Activated B cell treated with CpG ODN at 0.5 μM for 24 hours (primary cell): ENCODE data around the gene MTUS2. TPM values are rescaled to one million over a fixed set of nuclear protein-coding genes. Genes with fewer than 3 reads are reported as not detected.

ENCODE experiments used
- ATAC-seq: fragments of 200-7000 bp; cut with Tn5 transposase; one replicate; pipeline ENCODE4 v1.10.0; 2021; ENCODE audit warnings: low read depth, mild to moderate bottlenecking, moderate library complexity
- CTCF ChIA-PET: fragments of 350-600 bp; sonication (Branson Sonifier 250); formaldehyde crosslinking; loops from one replicate; lab custom pipeline; 2021; ENCODE audit warnings: antibody characterized with exemption; lab: Charles Lee
- POLR2A ChIA-PET: fragments of 350-600 bp; sonication (Branson Sonifier 250); formaldehyde crosslinking; loops from one replicate; lab custom pipeline; 2021; ENCODE audit warnings: antibody characterized with exemption; lab: Charles Lee
- DNase-seq: peaks from one replicate; pipeline ENCODE4 v3.0.0; 2022
- H3K27ac Mint-ChIP-seq: one replicate; pipeline ENCODE4 v1.8.0; 2020; ENCODE audit warnings: mixed read lengths
- H3K27me3 Mint-ChIP-seq: one replicate; pipeline ENCODE4 v1.8.0; 2021; ENCODE audit warnings: mixed read lengths
- H3K36me3 Mint-ChIP-seq: one replicate; pipeline ENCODE4 v1.8.0; 2021; ENCODE audit warnings: low read depth, mixed read lengths
- H3K4me1 Mint-ChIP-seq: one replicate; pipeline ENCODE4 v1.8.0; 2021; ENCODE audit warnings: mixed read lengths
- H3K4me3 Mint-ChIP-seq: one replicate; pipeline ENCODE4 v1.8.0; 2020; ENCODE audit warnings: mild to moderate bottlenecking, mixed read lengths
- H3K9me3 Mint-ChIP-seq: one replicate; pipeline ENCODE4 v1.8.0; 2020; ENCODE audit warnings: mixed read lengths
- intact Hi-C: fragments of 100-400 bp; cut with micrococcal nuclease; formaldehyde crosslinking; loops from one replicate; pipeline ENCODE4 v1.15.1; 2024
- total RNA-seq: library from RNA; stranded (reverse); gene quantifications from 2 replicates; pipeline ENCODE4 v1.2.3, GENCODE V29; 2022
- TF ChIP-seq, protein P1 (sequence below): fragments of 200-600 bp; IDR thresholded peaks from one replicate; pipeline ENCODE4 v1.8.0; 2022; ENCODE audit warnings: antibody characterized with exemption, mild to moderate bottlenecking

The MTUS2 gene
- total RNA-seq, 1 donor from 2014 or later = not detected

DNA sequence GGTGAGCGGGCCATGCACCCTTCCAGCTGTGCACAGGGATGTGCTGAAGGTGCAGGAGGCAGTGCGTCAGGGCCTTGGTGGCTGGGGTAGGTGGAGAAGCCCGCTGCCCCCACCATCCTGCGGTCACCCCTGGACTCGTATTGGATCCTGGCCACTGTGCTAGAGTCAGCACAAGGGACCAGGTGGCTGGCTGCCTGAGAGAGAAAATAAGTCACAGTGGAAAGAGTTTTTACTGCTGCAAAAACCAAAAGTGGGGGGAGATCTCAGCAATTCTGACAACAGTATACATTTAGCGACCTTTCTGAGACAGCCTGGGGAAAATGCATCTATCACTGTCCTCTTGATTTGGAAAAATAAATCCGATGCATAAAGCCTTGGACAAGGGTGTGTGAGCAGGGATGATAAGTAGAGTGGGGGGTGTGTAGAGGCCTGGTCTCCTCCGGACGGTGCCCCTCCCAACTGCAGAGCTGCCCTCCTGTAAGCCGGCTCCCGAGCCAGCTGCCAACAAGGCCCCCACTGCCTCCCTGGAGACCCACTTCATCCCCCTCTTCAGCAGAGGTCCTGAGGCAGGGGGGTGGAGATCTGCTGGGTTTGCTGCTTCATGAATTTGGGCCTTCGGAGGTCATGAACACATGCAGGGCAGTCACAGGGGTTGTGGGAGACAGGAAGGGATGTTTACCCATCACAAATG is 691.1 kb downstream of the MTUS2 start:
- CTCF ChIA-PET = no interaction called here

DNA sequence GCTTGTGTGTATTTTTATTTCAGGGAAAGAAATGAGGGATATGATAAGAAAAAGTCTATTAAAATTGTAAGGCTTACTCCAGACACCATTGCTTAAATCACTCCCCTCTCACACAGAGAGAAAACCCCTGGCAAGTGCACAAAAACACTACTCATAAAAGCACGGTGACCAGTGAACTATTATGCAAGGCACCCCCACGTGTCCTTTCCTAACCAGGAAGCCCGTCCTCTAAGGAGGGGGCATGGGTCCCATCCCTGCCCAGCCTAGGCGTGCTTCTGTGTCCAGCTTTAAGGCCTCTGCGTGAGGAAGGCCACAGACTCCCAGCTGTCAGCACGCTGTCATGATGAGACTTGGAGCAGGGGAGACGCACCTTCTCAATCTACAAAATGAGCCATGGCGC is 691.8 kb downstream of the MTUS2 start:
- no peak for DNase-seq
- H3K36me3 Mint-ChIP-seq = peaks cover 71% of the 10 kb centered on the region
- peaks cover 5% of the 10 kb centered on the region for H3K4me1 Mint-ChIP-seq
- no peaks in the 10 kb centered on the region for H3K27me3 Mint-ChIP-seq
- ChIA-PET CTCF (no interaction called here), POLR2A (no interaction called here)
- H3K4me3 Mint-ChIP-seq = no peak overlapping the region
- no peak overlapping the region for H3K27ac Mint-ChIP-seq
- intact Hi-C loops = no loop called here
- TF ChIP-seq, protein P1, sequence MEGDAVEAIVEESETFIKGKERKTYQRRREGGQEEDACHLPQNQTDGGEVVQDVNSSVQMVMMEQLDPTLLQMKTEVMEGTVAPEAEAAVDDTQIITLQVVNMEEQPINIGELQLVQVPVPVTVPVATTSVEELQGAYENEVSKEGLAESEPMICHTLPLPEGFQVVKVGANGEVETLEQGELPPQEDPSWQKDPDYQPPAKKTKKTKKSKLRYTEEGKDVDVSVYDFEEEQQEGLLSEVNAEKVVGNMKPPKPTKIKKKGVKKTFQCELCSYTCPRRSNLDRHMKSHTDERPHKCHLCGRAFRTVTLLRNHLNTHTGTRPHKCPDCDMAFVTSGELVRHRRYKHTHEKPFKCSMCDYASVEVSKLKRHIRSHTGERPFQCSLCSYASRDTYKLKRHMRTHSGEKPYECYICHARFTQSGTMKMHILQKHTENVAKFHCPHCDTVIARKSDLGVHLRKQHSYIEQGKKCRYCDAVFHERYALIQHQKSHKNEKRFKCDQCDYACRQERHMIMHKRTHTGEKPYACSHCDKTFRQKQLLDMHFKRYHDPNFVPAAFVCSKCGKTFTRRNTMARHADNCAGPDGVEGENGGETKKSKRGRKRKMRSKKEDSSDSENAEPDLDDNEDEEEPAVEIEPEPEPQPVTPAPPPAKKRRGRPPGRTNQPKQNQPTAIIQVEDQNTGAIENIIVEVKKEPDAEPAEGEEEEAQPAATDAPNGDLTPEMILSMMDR = no peak
- H3K9me3 Mint-ChIP-seq = no peaks in the 10 kb centered on the region
- no peak for ATAC-seq

More for the DNA sequence above, 691.1 kb downstream of the MTUS2 start:
- H3K4me1 Mint-ChIP-seq = peaks cover 5% of the 10 kb centered on the region
- ATAC-seq (no peak), DNase-seq (no peak)
- H3K27ac Mint-ChIP-seq = no peak overlapping the region
- intact Hi-C loops = no loop called here
- H3K9me3 Mint-ChIP-seq = no peaks in the 10 kb centered on the region
- peaks cover 63% of the 10 kb centered on the region for H3K36me3 Mint-ChIP-seq
- no peak overlapping the region for H3K4me3 Mint-ChIP-seq
- TF ChIP-seq, protein P1 = no peak
- H3K27me3 Mint-ChIP-seq = no peaks in the 10 kb centered on the region
- POLR2A ChIA-PET = no interaction called here

DNA sequence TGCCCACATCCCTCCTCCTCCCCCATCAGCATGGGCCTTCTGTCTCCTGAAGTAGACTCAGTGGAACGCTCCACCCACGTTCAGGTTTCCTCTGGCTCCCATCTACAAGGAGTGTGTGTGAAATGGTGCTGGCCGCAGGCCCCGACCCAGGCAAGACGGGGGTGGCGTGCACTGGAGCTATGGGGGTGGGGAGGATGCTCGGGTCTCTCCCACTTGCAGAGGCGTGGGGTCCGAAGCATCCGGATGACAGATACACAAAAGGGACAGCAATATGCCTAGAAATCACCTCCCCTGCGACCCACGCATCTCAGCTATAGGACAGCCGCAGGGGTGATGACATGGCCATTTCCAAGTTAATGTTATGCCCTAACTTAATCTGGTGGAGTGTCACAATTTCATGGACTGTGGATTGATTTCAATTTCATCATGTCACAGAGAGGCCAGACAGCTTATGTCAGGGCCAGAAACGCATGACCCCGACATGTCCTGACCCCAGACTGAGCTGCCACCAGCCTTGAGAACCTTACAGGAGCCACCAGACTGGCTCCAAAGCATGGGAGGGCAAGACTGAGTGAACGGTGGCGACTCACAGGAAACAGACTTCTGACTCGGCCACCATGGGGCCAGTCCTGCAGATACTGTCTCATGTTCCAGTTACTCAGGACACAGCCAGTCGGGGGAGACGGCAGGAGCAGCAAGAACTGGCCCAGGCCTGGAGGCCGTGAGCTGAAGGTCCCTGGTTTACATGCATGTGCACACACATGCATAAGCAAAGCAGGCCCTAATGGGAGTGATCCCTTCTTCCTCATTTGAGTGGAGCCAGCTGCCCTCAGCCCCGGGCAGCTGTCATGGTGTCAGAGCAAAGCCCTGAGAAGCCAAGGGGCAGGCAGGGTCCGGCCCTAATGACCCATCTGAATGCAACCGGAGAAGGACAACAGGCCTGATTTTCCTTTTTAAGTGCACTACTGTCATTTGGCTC is 693.2 kb downstream of the MTUS2 start:
- TF ChIP-seq, protein P1 = no peak
- ChIA-PET POLR2A (no interaction called here), CTCF (no interaction called here)
- H3K27ac Mint-ChIP-seq = no peak overlapping the region
- DNase-seq = no peak
- no peaks in the 10 kb centered on the region for H3K4me1 Mint-ChIP-seq
- peaks cover 84% of the 10 kb centered on the region for H3K36me3 Mint-ChIP-seq
- intact Hi-C loops = no loop called here
- no peak for ATAC-seq
- H3K27me3 Mint-ChIP-seq = no peaks in the 10 kb centered on the region
- H3K9me3 Mint-ChIP-seq = no peaks in the 10 kb centered on the region
- H3K4me3 Mint-ChIP-seq = no peak overlapping the region

DNA sequence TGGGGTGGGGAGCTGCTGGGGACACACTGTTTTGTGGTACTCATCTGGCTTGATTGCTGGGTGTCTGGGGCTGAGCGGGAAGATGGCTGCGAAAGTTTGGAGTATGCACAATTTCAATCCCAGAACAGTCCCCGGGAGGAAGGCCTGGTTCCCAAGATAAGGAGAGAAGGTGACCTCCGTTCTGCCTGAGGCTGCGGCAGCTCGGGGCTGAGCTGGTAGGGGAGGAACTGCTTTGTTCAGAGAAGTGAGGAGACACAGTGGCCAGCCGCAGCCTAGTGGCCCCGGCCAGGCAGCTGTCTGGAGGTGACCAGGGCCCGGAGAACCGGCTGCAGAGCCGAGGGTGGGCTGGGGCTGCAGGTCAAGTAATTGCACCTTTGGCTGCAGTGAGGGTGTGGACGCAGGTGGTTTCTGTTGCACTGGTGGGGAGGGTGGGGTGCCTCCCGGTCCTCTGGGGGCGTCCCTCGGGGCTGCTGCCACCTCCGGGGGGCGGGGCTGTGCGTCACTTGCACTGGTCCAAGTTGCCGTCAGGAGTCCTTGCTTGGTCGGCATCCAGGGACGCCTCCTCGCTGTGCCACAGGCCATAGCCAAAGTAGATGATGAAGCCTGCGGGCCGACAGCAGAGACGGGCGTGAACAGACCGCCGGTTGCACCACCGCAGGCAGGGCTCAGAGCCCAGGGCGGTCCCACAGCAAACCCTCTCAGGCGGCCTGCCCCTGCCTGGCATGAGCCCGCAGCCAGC is 694.0 kb downstream of the MTUS2 start:
- Mint-ChIP-seq H3K9me3 (no peaks in the 10 kb centered on the region), H3K27me3 (no peaks in the 10 kb centered on the region), H3K4me3 (no peak overlapping the region), H3K36me3 (peaks cover 86% of the 10 kb centered on the region), H3K27ac (no peak overlapping the region), H3K4me1 (no peaks in the 10 kb centered on the region)
- ChIA-PET POLR2A (no interaction called here), CTCF (no interaction called here)
- DNase-seq = no peak
- intact Hi-C loops = no loop called here
- TF ChIP-seq, protein P1 = no peak
- no peak for ATAC-seq
